NCI-H1694 (cell line): ENCODE measurements around the gene HMGCS1.
"Not testable (repeated sequence)": the region's sequence is repeated elsewhere in the genome, so short reads cannot be mapped to it uniquely, and the experiment has no call there.

ENCODE experiments used
- DNase-seq: peaks from one replicate; lab custom pipeline; 2025; lab: John Stamatoyannopoulos, UW

HMGCS1 gene

GRCh38 chr5:43312076-43312661, 1.0 kb downstream of the HMGCS1 start:
- DNase-seq, result no peak

GRCh38 chr5:43309637-43310036, 3.6 kb downstream of the HMGCS1 start:
- no peak for DNase-seq

GRCh38 chr5:43309122-43309521, 4.1 kb downstream of the HMGCS1 start:
- no peak for DNase-seq

GRCh38 chr5:43306954-43307353, 6.3 kb downstream of the HMGCS1 start:
- DNase-seq, result not testable (repeated sequence)

- DNase-seq, result peak; percentile 81
Measured at GRCh38 chr5:43305948-43306565, 7.2 kb downstream of the HMGCS1 start.

GRCh38 chr5:43304525-43304924, 8.7 kb downstream of the HMGCS1 start:
- DNase-seq, result no peak

GRCh38 chr5:43303242-43303641, 10.0 kb downstream of the HMGCS1 start:
- DNase-seq, result no peak

GRCh38 chr5:43302481-43302880, 10.7 kb downstream of the HMGCS1 start:
- no peak for DNase-seq

- no peak for DNase-seq
Measured at GRCh38 chr5:43301653-43302091, 11.5 kb downstream of the HMGCS1 start.

- no peak for DNase-seq
Measured at GRCh38 chr5:43300112-43300511, 13.1 kb downstream of the HMGCS1 start.

GRCh38 chr5:43298443-43298842, 14.8 kb downstream of the HMGCS1 start:
- no peak for DNase-seq

- DNase-seq, result no peak
Measured at GRCh38 chr5:43296835-43297234, 16.4 kb downstream of the HMGCS1 start.

- DNase-seq, result no peak
Measured at GRCh38 chr5:43295202-43295601, 18.0 kb downstream of the HMGCS1 start.

- no peak for DNase-seq
Measured at GRCh38 chr5:43294226-43294625, 19.0 kb downstream of the HMGCS1 start.

- DNase-seq, result no peak
Measured at GRCh38 chr5:43290726-43291125, 22.5 kb downstream of the HMGCS1 start.

- no peak for DNase-seq
Measured at GRCh38 chr5:43288269-43288831, 24.9 kb downstream of the HMGCS1 start.

GRCh38 chr5:43287493-43287892, 25.7 kb downstream of the HMGCS1 start:
- DNase-seq, result no peak

- DNase-seq, result no peak
Measured at GRCh38 chr5:43286623-43287022, 26.6 kb downstream of the HMGCS1 start.

GRCh38 chr5:43281840-43282658, 31.2 kb downstream of the HMGCS1 start:
- DNase-seq, result no peak

- DNase-seq, result no peak
Measured at GRCh38 chr5:43279548-43280274, 33.5 kb downstream of the HMGCS1 start.

- no peak for DNase-seq
Measured at GRCh38 chr5:43275391-43275790, 37.8 kb downstream of the HMGCS1 start.

- no peak for DNase-seq
Measured at GRCh38 chr5:43274435-43275114, 38.6 kb downstream of the HMGCS1 start.
